Measurements from ENCODE around the gene B3GNT3.
A peak's percentile ranks its signal among the peaks of the same experiment; 100 is the strongest.
"Not testable (repeated sequence)": the region's sequence is repeated elsewhere in the genome, so short reads cannot be mapped to it uniquely, and the experiment has no call there.

Gene B3GNT3

DNA sequence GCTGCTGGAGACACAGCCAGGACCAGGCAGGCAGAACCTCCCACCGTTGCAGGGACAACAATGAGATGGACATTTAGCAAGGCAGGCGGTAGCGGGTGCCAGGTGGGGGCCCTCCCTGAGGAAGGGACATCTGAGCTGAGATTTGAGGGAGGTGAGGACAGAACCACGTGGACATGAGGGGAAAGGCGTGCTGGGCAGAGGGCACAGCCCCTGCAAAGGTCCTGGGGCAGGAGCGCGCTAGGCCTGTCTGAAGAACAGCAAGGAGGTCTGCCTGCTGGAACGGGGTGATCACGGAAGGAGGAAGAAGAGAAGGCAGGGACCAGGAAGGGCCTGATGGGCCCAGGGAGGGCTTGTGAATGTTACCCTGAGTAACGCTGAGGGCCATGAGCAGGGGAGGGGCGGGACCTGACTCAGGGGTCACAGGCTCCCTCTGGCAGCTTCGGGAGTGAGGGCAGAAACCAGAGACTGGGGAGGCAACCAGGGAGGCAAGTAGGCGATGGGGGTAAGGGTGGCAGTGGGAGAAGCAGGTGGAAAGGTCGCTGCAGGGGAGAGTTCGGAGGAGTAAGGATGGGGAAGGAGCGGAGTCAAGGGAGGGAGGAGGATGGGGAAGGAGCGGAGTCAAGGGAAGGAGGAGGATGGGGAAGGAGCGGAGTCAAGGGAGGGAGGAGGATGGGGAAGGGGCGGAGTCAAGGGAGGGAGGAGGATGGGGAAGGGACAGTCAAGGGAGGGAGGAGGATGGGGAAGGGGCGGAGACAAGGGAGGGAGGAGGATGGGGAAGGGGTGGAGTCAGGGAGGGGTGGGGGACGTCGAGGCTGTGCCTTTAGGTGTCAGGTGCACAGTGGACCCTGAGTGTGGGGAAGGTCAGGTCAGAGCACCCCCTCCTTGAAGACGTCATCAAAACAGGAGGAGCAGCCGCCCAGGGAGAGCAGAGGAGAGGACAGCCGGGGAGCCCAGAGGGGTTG, 15.7 kb upstream of the B3GNT3 start:
- no peak for FAIRE-seq
- TF ChIP-seq, protein P1, sequence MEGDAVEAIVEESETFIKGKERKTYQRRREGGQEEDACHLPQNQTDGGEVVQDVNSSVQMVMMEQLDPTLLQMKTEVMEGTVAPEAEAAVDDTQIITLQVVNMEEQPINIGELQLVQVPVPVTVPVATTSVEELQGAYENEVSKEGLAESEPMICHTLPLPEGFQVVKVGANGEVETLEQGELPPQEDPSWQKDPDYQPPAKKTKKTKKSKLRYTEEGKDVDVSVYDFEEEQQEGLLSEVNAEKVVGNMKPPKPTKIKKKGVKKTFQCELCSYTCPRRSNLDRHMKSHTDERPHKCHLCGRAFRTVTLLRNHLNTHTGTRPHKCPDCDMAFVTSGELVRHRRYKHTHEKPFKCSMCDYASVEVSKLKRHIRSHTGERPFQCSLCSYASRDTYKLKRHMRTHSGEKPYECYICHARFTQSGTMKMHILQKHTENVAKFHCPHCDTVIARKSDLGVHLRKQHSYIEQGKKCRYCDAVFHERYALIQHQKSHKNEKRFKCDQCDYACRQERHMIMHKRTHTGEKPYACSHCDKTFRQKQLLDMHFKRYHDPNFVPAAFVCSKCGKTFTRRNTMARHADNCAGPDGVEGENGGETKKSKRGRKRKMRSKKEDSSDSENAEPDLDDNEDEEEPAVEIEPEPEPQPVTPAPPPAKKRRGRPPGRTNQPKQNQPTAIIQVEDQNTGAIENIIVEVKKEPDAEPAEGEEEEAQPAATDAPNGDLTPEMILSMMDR (IDR thresholded peaks at IDR 0.05; ENCODE audit: insufficient read depth, missing control alignments): no peak
- DNase-seq (ENCODE audit: insufficient read length, low spot score): peak; percentile 55

- DNase-seq (ENCODE audit: insufficient read length, low spot score) (no peak), FAIRE-seq (no peak)
- TF ChIP-seq, protein P1 (IDR thresholded peaks at IDR 0.05; ENCODE audit: insufficient read depth, missing control alignments): no peak
Measured at GRCh38 chr19:17780781-17781180, 14.2 kb upstream of the B3GNT3 start.

DNA sequence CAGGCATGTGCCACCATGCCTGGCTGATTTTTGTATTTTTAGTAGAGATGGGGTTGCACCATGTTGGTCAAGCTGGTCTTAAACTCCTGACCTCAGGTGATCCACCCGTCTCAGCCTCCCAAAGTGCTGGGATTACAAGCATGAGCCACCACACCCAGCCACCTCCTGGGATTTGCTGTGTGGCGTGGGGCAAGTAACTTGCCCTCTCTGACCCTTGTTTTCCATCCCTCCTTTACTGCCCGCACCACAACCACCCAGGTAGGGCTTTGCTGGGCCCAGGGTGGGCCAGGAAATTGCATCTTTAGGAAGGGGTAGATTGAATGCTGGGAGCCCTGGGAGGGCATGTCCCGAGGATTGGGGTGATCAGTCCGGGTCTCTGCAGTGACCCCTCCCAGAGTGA, 11.2 kb upstream of the B3GNT3 start:
- FAIRE-seq; DNase-seq (ENCODE audit: insufficient read length, low spot score): not testable (repeated sequence)

GRCh38 chr19:17784201-17785008, 10.5 kb upstream of the B3GNT3 start:
- DNase-seq (ENCODE audit: insufficient read length, low spot score) (peak; percentile 91), FAIRE-seq (no peak)
- TF ChIP-seq, protein P1 (IDR thresholded peaks at IDR 0.05; ENCODE audit: insufficient read depth, missing control alignments): peak; percentile 63

DNA sequence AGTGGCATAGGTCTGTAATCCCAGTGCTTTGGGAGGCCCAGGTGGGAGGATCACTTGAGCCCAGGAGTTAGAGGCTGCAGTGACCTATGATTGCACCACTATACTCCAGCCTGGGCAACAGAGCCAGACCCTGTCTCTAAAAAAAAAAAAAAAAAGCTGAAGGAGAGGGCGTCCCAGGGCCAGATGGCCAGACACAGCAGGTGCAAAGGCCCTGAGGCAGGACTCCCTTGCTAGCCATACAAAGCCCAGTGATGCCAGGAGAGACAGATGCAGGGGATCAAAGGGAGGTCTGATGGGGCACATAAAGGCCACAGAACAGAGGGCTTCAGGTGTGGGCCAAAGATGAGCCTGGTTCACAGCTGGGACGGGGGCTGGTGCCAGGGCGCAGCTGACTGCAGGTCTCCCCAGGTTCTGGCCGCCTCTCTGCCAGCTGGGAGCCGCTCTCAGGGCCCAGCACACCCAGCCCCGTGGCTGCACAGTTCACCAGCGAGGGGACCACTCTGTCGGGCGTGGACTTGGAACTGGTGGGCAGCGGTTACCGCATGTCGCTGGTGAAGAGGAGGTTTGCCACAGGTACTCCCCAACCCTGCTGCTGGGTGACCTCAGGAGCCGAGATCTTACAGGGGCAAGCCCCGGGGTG, 7.5 kb upstream of the B3GNT3 start:
- TF ChIP-seq, protein P1 (IDR thresholded peaks at IDR 0.05; ENCODE audit: insufficient read depth, missing control alignments): no peak
- no peak for FAIRE-seq
- no peak for DNase-seq (ENCODE audit: insufficient read length, low spot score)

DNA sequence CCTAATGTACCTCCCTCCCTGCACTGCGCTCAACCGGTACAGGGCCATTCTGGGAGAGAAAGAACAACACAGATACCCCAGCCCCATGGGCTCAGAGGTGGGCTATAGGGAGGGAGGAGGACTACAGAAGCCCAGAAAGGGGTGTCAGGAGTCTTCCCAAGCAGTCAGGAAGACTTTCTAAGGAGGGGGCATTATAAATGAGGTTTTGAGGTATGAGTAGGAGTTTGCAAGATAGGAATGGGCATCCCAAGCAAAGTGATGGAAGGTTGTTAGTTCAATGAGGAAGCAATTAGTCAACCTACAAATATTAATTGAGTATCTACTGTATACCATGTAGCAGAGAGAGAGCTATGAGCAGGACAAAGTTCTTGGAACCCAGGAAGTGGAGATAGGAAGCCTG, 6.3 kb upstream of the B3GNT3 start:
- FAIRE-seq (no peak), DNase-seq (ENCODE audit: insufficient read length, low spot score) (no peak)
- TF ChIP-seq, protein P1 (IDR thresholded peaks at IDR 0.05; ENCODE audit: insufficient read depth, missing control alignments): no peak

GRCh38 chr19:17790059-17790780, 4.7 kb upstream of the B3GNT3 start:
- FAIRE-seq (no peak), DNase-seq (ENCODE audit: insufficient read length, low spot score) (no peak)
- TF ChIP-seq, protein P1 (IDR thresholded peaks at IDR 0.05; ENCODE audit: insufficient read depth, missing control alignments): no peak

All from D721Med (cell line).